Choroid plexus epithelial cell (primary cell): Measurements from ENCODE around the gene ZNF175.
A peak's percentile ranks its signal among the peaks of the same experiment; 100 is the strongest.

ENCODE experiments used
- DNase-seq: peaks from one replicate; pipeline ENCODE4 v3.0.0-alpha.2; 2010; ENCODE audit warnings: low read depth
- H3K4me3 ChIP-seq: 2 replicates; pipeline ENCODE4 v1.5.1; 2011; ENCODE audit warnings: low read depth, mild to moderate bottlenecking, control low read depth, low read length, moderate library complexity
- TF ChIP-seq, protein P1 (sequence below): conservative IDR thresholded peaks from 2 replicates; pipeline ENCODE4 v1.5.1; 2011; ENCODE audit warnings: low read depth, mild to moderate bottlenecking, control low read depth, inconsistent platforms, low read length, moderate library complexity

The ZNF175 gene

GRCh38 chr19:51550848-51551672 is 20.0 kb upstream of the ZNF175 start:
- no peak for DNase-seq
- no peak overlapping the region for H3K4me3 ChIP-seq
- TF ChIP-seq, protein P1, sequence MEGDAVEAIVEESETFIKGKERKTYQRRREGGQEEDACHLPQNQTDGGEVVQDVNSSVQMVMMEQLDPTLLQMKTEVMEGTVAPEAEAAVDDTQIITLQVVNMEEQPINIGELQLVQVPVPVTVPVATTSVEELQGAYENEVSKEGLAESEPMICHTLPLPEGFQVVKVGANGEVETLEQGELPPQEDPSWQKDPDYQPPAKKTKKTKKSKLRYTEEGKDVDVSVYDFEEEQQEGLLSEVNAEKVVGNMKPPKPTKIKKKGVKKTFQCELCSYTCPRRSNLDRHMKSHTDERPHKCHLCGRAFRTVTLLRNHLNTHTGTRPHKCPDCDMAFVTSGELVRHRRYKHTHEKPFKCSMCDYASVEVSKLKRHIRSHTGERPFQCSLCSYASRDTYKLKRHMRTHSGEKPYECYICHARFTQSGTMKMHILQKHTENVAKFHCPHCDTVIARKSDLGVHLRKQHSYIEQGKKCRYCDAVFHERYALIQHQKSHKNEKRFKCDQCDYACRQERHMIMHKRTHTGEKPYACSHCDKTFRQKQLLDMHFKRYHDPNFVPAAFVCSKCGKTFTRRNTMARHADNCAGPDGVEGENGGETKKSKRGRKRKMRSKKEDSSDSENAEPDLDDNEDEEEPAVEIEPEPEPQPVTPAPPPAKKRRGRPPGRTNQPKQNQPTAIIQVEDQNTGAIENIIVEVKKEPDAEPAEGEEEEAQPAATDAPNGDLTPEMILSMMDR: no peak

GRCh38 chr19:51551673-51552432 is 19.2 kb upstream of the ZNF175 start:
- no peak overlapping the region for H3K4me3 ChIP-seq
- DNase-seq: no peak
- TF ChIP-seq, protein P1: no peak

GRCh38 chr19:51552608-51552995 is 18.5 kb upstream of the ZNF175 start:
- H3K4me3 ChIP-seq: no peak overlapping the region
- no peak for DNase-seq
- TF ChIP-seq, protein P1: no peak

GRCh38 chr19:51552996-51553725 is 17.9 kb upstream of the ZNF175 start:
- peak; percentile 67 for DNase-seq
- TF ChIP-seq, protein P1: no peak
- no peak overlapping the region for H3K4me3 ChIP-seq

- no peak for DNase-seq
- no peak overlapping the region for H3K4me3 ChIP-seq
- TF ChIP-seq, protein P1: no peak
These were observed 11.8 kb upstream of the ZNF175 start for GRCh38 chr19:51559240-51559639.

GRCh38 chr19:51560339-51560738 is 10.7 kb upstream of the ZNF175 start:
- TF ChIP-seq, protein P1: no peak
- DNase-seq: no peak

More at GRCh38 chr19:51560339-51560738, 10.7 kb upstream of the ZNF175 start:
- H3K4me3 ChIP-seq: no peak overlapping the region
